Choroid plexus epithelial cell (primary cell): ENCODE results near the gene NEK6.

Experiments used
- DNase-seq: peaks from one replicate; pipeline ENCODE4 v3.0.0-alpha.2; 2010; ENCODE audit warnings: low read depth
- H3K4me3 ChIP-seq: 2 replicates; pipeline ENCODE4 v1.5.1; 2011; ENCODE audit warnings: low read depth, mild to moderate bottlenecking, control low read depth, low read length, moderate library complexity
- CTCF ChIP-seq: conservative IDR thresholded peaks from 2 replicates; pipeline ENCODE4 v1.5.1; 2011; ENCODE audit warnings: low read depth, mild to moderate bottlenecking, control low read depth, inconsistent platforms, low read length, moderate library complexity

NEK6 gene

GRCh38 chr9:124340219-124341069, 82.7 kb downstream of the NEK6 start:
- no peak for TF ChIP-seq CTCF

GRCh38 chr9:124341455-124342170, 83.9 kb downstream of the NEK6 start:
- no peak for TF ChIP-seq CTCF
- DNase-seq, result no peak
- no peak overlapping the region for H3K4me3 ChIP-seq

More at GRCh38 chr9:124340219-124341069, 82.7 kb downstream of the NEK6 start:
- DNase-seq, result no peak
- H3K4me3 ChIP-seq, result no peak overlapping the region

GRCh38 chr9:124342402-124342775, 84.6 kb downstream of the NEK6 start:
- no peak for DNase-seq
- TF ChIP-seq CTCF, result no peak
- no peak overlapping the region for H3K4me3 ChIP-seq

GRCh38 chr9:124342776-124343485, 85.2 kb downstream of the NEK6 start:
- peak; percentile 93 for DNase-seq
- no peak overlapping the region for H3K4me3 ChIP-seq
- peak; percentile 3 for TF ChIP-seq CTCF

GRCh38 chr9:124343533-124344290, 86.0 kb downstream of the NEK6 start:
- H3K4me3 ChIP-seq, result no peak overlapping the region
- TF ChIP-seq CTCF, result no peak
- no peak for DNase-seq

GRCh38 chr9:124344291-124345050, 86.7 kb downstream of the NEK6 start:
- no peak overlapping the region for H3K4me3 ChIP-seq
- no peak for DNase-seq
- TF ChIP-seq CTCF, result no peak
